RWPE1 (cell line): ENCODE measurements around the gene OLFM1.
"Not testable (repeated sequence)": the region's sequence is repeated elsewhere in the genome, so short reads cannot be mapped to it uniquely, and the experiment has no call there.

Source experiments
- CTCF ChIA-PET: fragments of 350-600 bp; sonication (Branson Sonifier 250); formaldehyde crosslinking; extraction: SDS; loops from one replicate; lab custom pipeline; 2021; lab: Yijun Ruan, JAX
- POLR2A ChIA-PET: fragments of 400-600 bp; formaldehyde crosslinking; extraction: SDS; loops from one replicate; lab custom pipeline; 2020; ENCODE audit warnings: antibody characterized with exemption; ENCODE audit not compliant: low non-redundant PET; lab: Yijun Ruan, JAX
- DNase-seq: peaks from one replicate; pipeline ENCODE4 v3.0.0; 2012; ENCODE audit warnings: low spot score
- H3K27ac ChIP-seq: fragments of 450-650 bp; 2 replicates; pipeline ENCODE4 v1.5.1; 2017
- CTCF ChIP-seq: fragments of 450-650 bp; conservative IDR thresholded peaks from 2 replicates; pipeline ENCODE4 v1.5.1; 2017; ENCODE audit warnings: low read depth, mild to moderate bottlenecking

OLFM1 gene

GRCh38 chr9:135107581-135108235 is 20.2 kb downstream of the OLFM1 start:
- no peak for DNase-seq
- POLR2A ChIA-PET, result no interaction called here
- CTCF ChIA-PET, result no interaction called here
- TF ChIP-seq CTCF, result no peak
- no peak overlapping the region for H3K27ac ChIP-seq

- no peak for DNase-seq
- no peak for TF ChIP-seq CTCF
- ChIA-PET CTCF (interaction anchor here (0.6 kb wide), 1 partner anchor 26 kb away, joined by 5 read pairs; no protein-coding TSS in a partner anchor), POLR2A (no interaction called here)
- no peak overlapping the region for H3K27ac ChIP-seq
These were observed 21.5 kb downstream of the OLFM1 start for GRCh38 chr9:135108831-135109510.

- no peak for DNase-seq
- CTCF ChIA-PET, result no interaction called here
- POLR2A ChIA-PET, result no interaction called here
- no peak overlapping the region for H3K27ac ChIP-seq
- no peak for TF ChIP-seq CTCF
These were observed 22.2 kb downstream of the OLFM1 start for GRCh38 chr9:135109650-135110049.

GRCh38 chr9:135110416-135110815 is 22.9 kb downstream of the OLFM1 start:
- CTCF ChIA-PET, result interaction anchor here (0.9 kb wide), 1 partner anchor 8 kb away, joined by 4 read pairs; no protein-coding TSS in a partner anchor
- no peak for TF ChIP-seq CTCF
- DNase-seq, result no peak
- POLR2A ChIA-PET, result no interaction called here
- H3K27ac ChIP-seq, result no peak overlapping the region

- not testable (repeated sequence) for DNase-seq, H3K27ac ChIP-seq
- CTCF ChIA-PET, result interaction anchor here (0.6 kb wide), 1 partner anchor 301 kb away, joined by 3 read pairs; no protein-coding TSS in a partner anchor
- POLR2A ChIA-PET, result interaction anchor here (0.5 kb wide), 1 partner anchor 299 kb away, joined by 4 read pairs; no protein-coding TSS in a partner anchor
These were observed 24.1 kb downstream of the OLFM1 start for GRCh38 chr9:135111600-135111999.

GRCh38 chr9:135116371-135116770 is 28.9 kb downstream of the OLFM1 start:
- ChIA-PET POLR2A (no interaction called here), CTCF (no interaction called here)
- DNase-seq, result no peak
- no peak overlapping the region for H3K27ac ChIP-seq
- TF ChIP-seq CTCF, result no peak

- CTCF ChIA-PET, result interaction anchor here (0.7 kb wide), 2 partner anchors 343 to 439 kb away, joined by 3 to 7 read pairs; no protein-coding TSS in a partner anchor
These were observed 29.4 kb downstream of the OLFM1 start for GRCh38 chr9:135116881-135117280.

More at GRCh38 chr9:135116881-135117280, 29.4 kb downstream of the OLFM1 start:
- no peak for TF ChIP-seq CTCF
- POLR2A ChIA-PET, result no interaction called here
- DNase-seq, result no peak
- no peak overlapping the region for H3K27ac ChIP-seq
